ENCODE measurements around the gene ATP5F1E.

The ATP5F1E gene

DNA sequence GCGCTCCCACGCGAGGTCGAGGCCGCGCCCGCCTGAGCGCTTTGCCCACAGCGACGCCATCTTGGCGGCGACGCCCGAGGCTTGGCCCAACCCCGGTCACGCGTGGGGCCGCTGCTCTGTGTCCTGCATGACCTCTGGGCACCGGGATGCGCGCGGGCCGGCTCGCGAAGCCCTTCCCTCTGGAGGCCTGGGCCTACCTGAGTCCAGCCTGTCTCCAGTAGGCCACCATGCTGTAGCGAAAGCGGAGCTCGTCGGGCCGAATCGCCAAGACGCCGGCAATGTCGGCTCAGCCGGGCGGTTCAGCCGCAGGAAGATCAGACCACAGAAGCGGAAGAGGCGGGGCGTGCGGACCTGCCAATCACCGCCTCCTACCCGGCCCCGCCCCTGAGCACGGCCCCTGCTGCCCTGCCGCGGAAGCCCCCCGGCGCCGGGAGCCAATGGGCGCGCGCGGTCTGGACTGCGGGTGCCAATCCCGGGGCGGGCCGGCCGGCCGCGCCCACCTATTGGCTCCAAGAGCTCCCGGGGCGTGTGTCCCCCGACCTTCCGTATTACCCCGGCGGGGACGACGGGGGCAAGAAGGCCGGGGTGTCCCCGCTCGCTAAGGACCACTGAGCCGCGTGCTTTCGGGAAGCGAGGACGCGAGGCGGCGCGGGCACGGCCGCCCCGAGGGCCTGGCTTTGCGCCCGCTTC lies at the start of gene ATP5F1E:
Gene ATP5F1E (minus strand): TSS at position 313 of the 690 bp plus-strand sequence. CDS start 84 bp downstream, at position 229.
- H3K4me1 ChIP-seq (ENCODE audit: control insufficient read depth in 5 of 5, insufficient read depth in 5 of 5, low read length in 5 of 5) = peaks cover 4 to 52% (median 46%) of the 10 kb centered on the region in 5 donors
- peak within 1 kb of the TSS; percentile 68 to 92 (median 82) for H3K4me3 ChIP-seq (ENCODE audit: low read depth in 1 of 5, low read length in 5 of 5)
- H3K36me3 ChIP-seq (ENCODE audit: control insufficient read depth in 5 of 5, insufficient read depth in 5 of 5, low read length in 5 of 5) = peaks cover 41 to 61% (median 47%) of the 10 kb centered on the region in 5 donors
- peak within 1 kb of the TSS; percentile 75 to 94 (median 90) for H3K9ac ChIP-seq (ENCODE audit: low read length in 5 of 5)
- peak within 1 kb of the TSS; percentile 88 for H3K27ac ChIP-seq (ENCODE audit: low read depth, low read length)
- H3K27me3 ChIP-seq (ENCODE audit: control insufficient read depth in 5 of 5, insufficient read depth in 4 of 5, low read length in 5 of 5) = no peaks in the 10 kb centered on the region
- no peaks in the 10 kb centered on the region for H3K9me3 ChIP-seq (ENCODE audit: control insufficient read depth in 5 of 5, low read length in 5 of 5)

DNA sequence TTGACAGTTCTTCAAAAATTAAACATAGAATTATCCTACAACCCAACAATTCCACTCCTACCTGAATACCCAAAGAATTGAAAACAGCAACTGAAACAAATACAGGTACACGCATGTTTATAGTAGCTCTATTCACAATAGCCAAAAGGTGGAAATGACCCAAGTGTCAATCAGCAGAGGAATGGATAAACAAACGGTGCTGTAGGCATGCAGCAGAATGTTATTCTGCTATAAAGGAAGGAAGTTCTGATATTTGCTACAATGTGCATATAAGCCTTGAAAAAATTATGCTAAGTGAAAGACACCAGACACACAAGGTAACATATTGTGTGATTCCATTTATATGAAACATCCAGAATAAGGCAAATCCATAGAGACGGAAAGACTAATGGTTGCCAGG lies 48.9 kb upstream of the ATP5F1E start:
- no peaks in the 10 kb centered on the region for H3K9me3 ChIP-seq (ENCODE audit: control insufficient read depth in 5 of 5, low read length in 5 of 5)
- no peak overlapping the region for H3K4me3 ChIP-seq (ENCODE audit: low read depth in 1 of 5, low read length in 5 of 5)
- H3K27me3 ChIP-seq (ENCODE audit: control insufficient read depth in 5 of 5, insufficient read depth in 4 of 5, low read length in 5 of 5) = peaks cover 0 to 6% (median 4%) of the 10 kb centered on the region in 5 donors
- peaks cover 0 to 5% (median 0%) of the 10 kb centered on the region in 5 donors for H3K4me1 ChIP-seq (ENCODE audit: control insufficient read depth in 5 of 5, insufficient read depth in 5 of 5, low read length in 5 of 5)
- H3K27ac ChIP-seq (ENCODE audit: low read depth, low read length) = no peak overlapping the region
- no peak overlapping the region for H3K9ac ChIP-seq (ENCODE audit: low read length in 5 of 5)
- no peaks in the 10 kb centered on the region for H3K36me3 ChIP-seq (ENCODE audit: control insufficient read depth in 5 of 5, insufficient read depth in 5 of 5, low read length in 5 of 5)

DNA sequence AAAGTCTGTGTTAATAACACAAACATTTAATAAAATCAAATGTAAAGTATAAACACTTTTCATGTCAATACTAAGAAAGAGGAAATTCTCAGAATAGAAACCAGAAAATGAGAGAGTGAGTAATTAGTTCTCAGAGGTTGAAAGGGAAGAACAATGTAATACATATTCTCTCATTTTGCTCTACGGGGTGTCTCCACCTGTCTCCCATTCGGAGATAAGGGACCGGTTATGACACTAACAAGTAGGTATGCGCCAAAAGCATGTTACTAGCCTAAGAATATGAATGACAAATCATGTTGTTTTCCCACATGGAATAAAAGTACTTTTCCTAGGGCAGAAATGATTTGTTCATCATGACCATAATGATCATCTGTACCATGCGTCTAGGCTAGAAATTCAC lies 46.1 kb upstream of the ATP5F1E start:
- Histone ChIP-seq H3K27ac (ENCODE audit: low read depth, low read length) (no peak overlapping the region), H3K9ac (ENCODE audit: low read length in 5 of 5) (no peak overlapping the region), H3K4me1 (ENCODE audit: control insufficient read depth in 5 of 5, insufficient read depth in 5 of 5, low read length in 5 of 5) (no peaks in the 10 kb centered on the region), H3K9me3 (ENCODE audit: control insufficient read depth in 5 of 5, low read length in 5 of 5) (no peaks in the 10 kb centered on the region), H3K27me3 (ENCODE audit: control insufficient read depth in 5 of 5, insufficient read depth in 4 of 5, low read length in 5 of 5) (peaks cover 3 to 12% (median 6%) of the 10 kb centered on the region in 5 donors), H3K36me3 (ENCODE audit: control insufficient read depth in 5 of 5, insufficient read depth in 5 of 5, low read length in 5 of 5) (no peaks in the 10 kb centered on the region), H3K4me3 (ENCODE audit: low read depth in 1 of 5, low read length in 5 of 5) (no peak overlapping the region)

DNA sequence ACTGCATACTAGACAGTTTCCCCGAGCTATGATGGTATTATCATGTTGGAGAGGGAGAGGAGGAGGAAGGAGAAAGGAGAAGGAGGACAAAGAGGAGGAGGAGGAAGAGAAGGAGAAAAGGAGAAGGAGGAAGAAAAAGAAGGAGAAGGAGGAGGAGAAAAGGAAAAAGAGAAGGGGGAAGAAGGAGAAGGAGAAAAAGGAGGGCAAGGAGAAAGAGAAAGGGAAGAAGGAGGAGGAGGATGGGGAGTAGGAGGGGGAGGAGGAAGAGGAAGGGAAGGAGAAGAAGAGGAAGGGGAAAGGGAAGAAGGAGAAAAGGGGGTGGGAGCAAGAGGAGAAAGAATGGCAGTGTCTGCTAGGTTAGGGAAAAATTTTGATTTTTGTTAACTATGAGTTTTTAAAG lies 45.6 kb upstream of the ATP5F1E start:
- Histone ChIP-seq H3K9me3 (ENCODE audit: control insufficient read depth in 5 of 5, low read length in 5 of 5) (no peaks in the 10 kb centered on the region), H3K9ac (ENCODE audit: low read length in 5 of 5) (no peak overlapping the region), H3K27me3 (ENCODE audit: control insufficient read depth in 5 of 5, insufficient read depth in 4 of 5, low read length in 5 of 5) (peaks cover 3 to 12% (median 6%) of the 10 kb centered on the region in 5 donors), H3K4me3 (ENCODE audit: low read depth in 1 of 5, low read length in 5 of 5) (no peak overlapping the region), H3K4me1 (ENCODE audit: control insufficient read depth in 5 of 5, insufficient read depth in 5 of 5, low read length in 5 of 5) (no peaks in the 10 kb centered on the region), H3K27ac (ENCODE audit: low read depth, low read length) (no peak overlapping the region), H3K36me3 (ENCODE audit: control insufficient read depth in 5 of 5, insufficient read depth in 5 of 5, low read length in 5 of 5) (no peaks in the 10 kb centered on the region)

DNA sequence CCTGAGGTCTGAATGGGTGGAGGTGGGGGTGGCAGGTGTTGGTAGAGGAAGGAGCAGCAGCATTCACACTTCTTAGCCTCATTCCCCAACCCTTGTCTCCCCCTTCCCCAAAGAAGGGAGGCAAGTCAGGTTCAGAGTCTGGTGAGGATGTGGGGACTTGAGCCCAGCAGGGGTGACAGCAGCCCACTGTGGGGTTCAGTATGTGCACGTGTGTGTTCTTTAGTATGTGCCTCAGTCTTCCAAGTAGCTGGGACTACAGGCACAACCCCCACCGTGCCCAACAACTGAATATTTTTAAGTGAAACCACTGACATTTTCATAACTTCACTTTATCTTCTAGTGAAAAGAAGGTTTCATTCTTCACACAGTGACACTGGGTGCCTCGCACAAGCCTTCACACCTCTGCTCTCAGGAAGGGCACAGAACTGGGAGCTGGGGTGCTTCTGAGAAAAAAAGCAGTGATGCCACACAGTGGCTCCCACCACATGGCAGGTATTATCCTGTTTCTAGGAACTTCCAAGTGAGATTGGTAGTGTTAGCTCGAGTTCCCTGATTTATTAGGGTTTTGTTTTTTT lies 43.9 kb upstream of the ATP5F1E start:
- Histone ChIP-seq H3K4me3 (ENCODE audit: low read depth in 1 of 5, low read length in 5 of 5) (no peak overlapping the region), H3K27ac (ENCODE audit: low read depth, low read length) (no peak overlapping the region), H3K9me3 (ENCODE audit: control insufficient read depth in 5 of 5, low read length in 5 of 5) (no peaks in the 10 kb centered on the region), H3K27me3 (ENCODE audit: control insufficient read depth in 5 of 5, insufficient read depth in 4 of 5, low read length in 5 of 5) (peaks cover 4 to 12% (median 6%) of the 10 kb centered on the region in 5 donors), H3K36me3 (ENCODE audit: control insufficient read depth in 5 of 5, insufficient read depth in 5 of 5, low read length in 5 of 5) (no peaks in the 10 kb centered on the region), H3K9ac (ENCODE audit: low read length in 5 of 5) (no peak overlapping the region), H3K4me1 (ENCODE audit: control insufficient read depth in 5 of 5, insufficient read depth in 5 of 5, low read length in 5 of 5) (no peaks in the 10 kb centered on the region)

DNA sequence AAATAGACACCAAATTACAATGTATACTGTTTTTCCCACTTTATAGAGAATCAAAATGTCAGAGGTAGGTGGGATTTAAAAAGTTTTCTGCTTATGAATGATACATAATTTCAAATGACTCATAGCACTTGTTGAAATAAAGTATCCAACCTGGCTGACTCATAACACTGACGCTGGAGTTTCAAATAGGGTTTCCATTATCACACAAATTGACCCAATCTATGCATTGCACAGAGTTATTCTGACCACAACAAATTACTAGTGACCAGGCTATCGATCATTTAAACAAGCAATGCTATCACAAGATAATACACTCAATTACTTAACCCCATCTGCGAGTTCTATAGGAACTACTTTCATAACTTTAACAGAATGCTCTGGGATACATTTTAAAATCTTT lies 42.3 kb upstream of the ATP5F1E start:
- no peak overlapping the region for H3K4me3 ChIP-seq (ENCODE audit: low read depth in 1 of 5, low read length in 5 of 5)
- H3K9me3 ChIP-seq (ENCODE audit: control insufficient read depth in 5 of 5, low read length in 5 of 5) = no peaks in the 10 kb centered on the region
- H3K36me3 ChIP-seq (ENCODE audit: control insufficient read depth in 5 of 5, insufficient read depth in 5 of 5, low read length in 5 of 5) = no peaks in the 10 kb centered on the region
- peaks cover 4 to 12% (median 7%) of the 10 kb centered on the region in 5 donors for H3K27me3 ChIP-seq (ENCODE audit: control insufficient read depth in 5 of 5, insufficient read depth in 4 of 5, low read length in 5 of 5)
- H3K27ac ChIP-seq (ENCODE audit: low read depth, low read length) = no peak overlapping the region
- H3K4me1 ChIP-seq (ENCODE audit: control insufficient read depth in 5 of 5, insufficient read depth in 5 of 5, low read length in 5 of 5) = peaks cover 0 to 3% (median 0%) of the 10 kb centered on the region in 5 donors
- H3K9ac ChIP-seq (ENCODE audit: low read length in 5 of 5) = no peak overlapping the region

DNA sequence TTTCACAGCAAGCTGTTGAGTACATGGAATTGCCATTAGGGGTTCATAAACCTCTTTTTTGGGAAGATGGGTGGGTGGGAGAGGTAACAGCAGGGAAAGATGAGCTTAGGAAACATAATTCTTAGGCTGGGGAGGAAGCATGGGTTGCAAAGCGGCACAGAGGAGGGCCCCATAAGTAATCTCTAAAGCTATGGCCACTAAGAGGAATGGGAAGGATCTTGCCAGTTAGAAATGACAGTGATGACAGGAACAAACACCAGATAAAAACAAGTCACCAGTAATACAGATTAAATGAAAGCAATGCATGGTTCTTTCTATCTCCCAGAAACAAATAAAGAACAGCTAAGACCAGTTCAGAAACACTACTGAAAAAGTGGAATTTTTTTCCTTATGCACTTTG lies 41.4 kb upstream of the ATP5F1E start:
- no peaks in the 10 kb centered on the region for H3K9me3 ChIP-seq (ENCODE audit: control insufficient read depth in 5 of 5, low read length in 5 of 5)
- H3K4me3 ChIP-seq (ENCODE audit: low read depth in 1 of 5, low read length in 5 of 5) = no peak overlapping the region
- no peaks in the 10 kb centered on the region for H3K36me3 ChIP-seq (ENCODE audit: control insufficient read depth in 5 of 5, insufficient read depth in 5 of 5, low read length in 5 of 5)
- H3K4me1 ChIP-seq (ENCODE audit: control insufficient read depth in 5 of 5, insufficient read depth in 5 of 5, low read length in 5 of 5) = peaks cover 0 to 6% (median 0%) of the 10 kb centered on the region in 5 donors
- H3K27ac ChIP-seq (ENCODE audit: low read depth, low read length) = no peak overlapping the region
- H3K9ac ChIP-seq (ENCODE audit: low read length in 5 of 5) = no peak overlapping the region
- peaks cover 4 to 12% (median 7%) of the 10 kb centered on the region in 5 donors for H3K27me3 ChIP-seq (ENCODE audit: control insufficient read depth in 5 of 5, insufficient read depth in 4 of 5, low read length in 5 of 5)

DNA sequence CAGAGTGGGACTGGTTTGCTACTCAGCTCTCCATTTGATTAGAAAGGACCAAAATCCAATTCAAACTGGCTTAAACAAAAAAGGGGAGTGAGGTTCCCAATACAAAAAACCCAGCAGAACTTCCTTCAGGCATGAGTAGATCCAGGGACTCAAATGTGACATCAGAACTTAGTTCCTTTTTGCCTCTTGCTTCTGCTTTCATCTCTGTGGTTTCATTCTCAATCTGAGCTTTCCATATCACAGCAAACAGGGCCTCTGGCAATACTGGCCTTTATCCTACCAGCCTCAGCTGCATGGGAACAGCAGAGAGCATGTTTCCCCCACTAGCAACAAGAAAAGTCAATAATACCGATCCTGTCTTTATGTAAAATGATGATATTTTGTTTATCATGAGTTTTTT lies 39.1 kb upstream of the ATP5F1E start:
- H3K27me3 ChIP-seq (ENCODE audit: control insufficient read depth in 5 of 5, insufficient read depth in 4 of 5, low read length in 5 of 5) = peaks cover 0 to 8% (median 7%) of the 10 kb centered on the region in 5 donors
- H3K9me3 ChIP-seq (ENCODE audit: control insufficient read depth in 5 of 5, low read length in 5 of 5) = no peaks in the 10 kb centered on the region
- H3K4me1 ChIP-seq (ENCODE audit: control insufficient read depth in 5 of 5, insufficient read depth in 5 of 5, low read length in 5 of 5) = peaks cover 0 to 10% (median 0%) of the 10 kb centered on the region in 5 donors
- no peak overlapping the region for H3K27ac ChIP-seq (ENCODE audit: low read depth, low read length)
- no peak overlapping the region for H3K9ac ChIP-seq (ENCODE audit: low read length in 5 of 5)
- no peaks in the 10 kb centered on the region for H3K36me3 ChIP-seq (ENCODE audit: control insufficient read depth in 5 of 5, insufficient read depth in 5 of 5, low read length in 5 of 5)
- H3K4me3 ChIP-seq (ENCODE audit: low read depth in 1 of 5, low read length in 5 of 5) = no peak overlapping the region

DNA sequence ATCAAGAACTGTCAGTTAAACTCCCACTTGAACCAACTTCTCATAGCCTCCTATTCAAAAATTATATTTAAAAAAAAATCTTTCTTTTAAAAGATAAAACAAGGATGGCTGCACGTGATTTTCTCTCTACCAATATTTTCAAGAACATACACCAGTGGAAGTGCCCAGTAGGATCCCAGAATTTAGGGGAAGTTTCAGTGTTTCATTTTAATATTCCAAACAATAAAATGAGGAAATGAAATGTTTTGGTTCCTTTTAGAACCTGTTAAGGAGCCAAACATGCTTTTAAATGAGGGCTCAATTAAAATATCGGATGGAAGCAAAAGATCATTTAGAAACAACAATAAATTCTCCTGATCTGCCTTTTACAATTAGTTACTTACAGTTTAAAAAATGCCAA lies 36.9 kb upstream of the ATP5F1E start:
- H3K27me3 ChIP-seq (ENCODE audit: control insufficient read depth in 5 of 5, insufficient read depth in 4 of 5, low read length in 5 of 5) = peaks cover 0 to 5% (median 2%) of the 10 kb centered on the region in 5 donors
- no peaks in the 10 kb centered on the region for H3K36me3 ChIP-seq (ENCODE audit: control insufficient read depth in 5 of 5, insufficient read depth in 5 of 5, low read length in 5 of 5)
- H3K9ac ChIP-seq (ENCODE audit: low read length in 5 of 5) = no peak overlapping the region
- no peak overlapping the region for H3K4me3 ChIP-seq (ENCODE audit: low read depth in 1 of 5, low read length in 5 of 5)
- H3K4me1 ChIP-seq (ENCODE audit: control insufficient read depth in 5 of 5, insufficient read depth in 5 of 5, low read length in 5 of 5) = peaks cover 0 to 12% (median 0%) of the 10 kb centered on the region in 5 donors
- H3K9me3 ChIP-seq (ENCODE audit: control insufficient read depth in 5 of 5, low read length in 5 of 5) = no peaks in the 10 kb centered on the region
- H3K27ac ChIP-seq (ENCODE audit: low read depth, low read length) = no peak overlapping the region

DNA sequence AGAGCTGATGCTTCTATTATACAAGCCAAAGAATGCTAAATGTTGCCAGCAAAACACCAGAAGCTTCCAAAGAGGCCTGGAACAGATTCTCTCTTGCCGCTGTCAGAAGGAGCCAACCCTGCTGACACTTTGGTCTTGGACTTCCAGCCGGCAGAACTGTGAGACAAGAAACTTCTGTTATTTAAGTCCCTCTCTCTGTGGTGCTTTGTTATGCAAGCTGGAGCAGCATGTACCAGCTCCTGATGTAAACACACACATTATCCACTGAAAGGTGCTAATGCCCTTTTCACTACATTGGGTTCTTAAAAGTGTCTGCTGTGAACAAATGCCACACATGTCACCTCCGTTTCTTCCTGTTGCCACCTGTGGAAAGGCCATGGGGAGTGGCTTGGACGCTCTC lies 36.4 kb upstream of the ATP5F1E start:
- Histone ChIP-seq H3K9ac (ENCODE audit: low read length in 5 of 5) (no peak overlapping the region), H3K4me1 (ENCODE audit: control insufficient read depth in 5 of 5, insufficient read depth in 5 of 5, low read length in 5 of 5) (peaks cover 0 to 12% (median 0%) of the 10 kb centered on the region in 5 donors), H3K9me3 (ENCODE audit: control insufficient read depth in 5 of 5, low read length in 5 of 5) (no peaks in the 10 kb centered on the region), H3K36me3 (ENCODE audit: control insufficient read depth in 5 of 5, insufficient read depth in 5 of 5, low read length in 5 of 5) (no peaks in the 10 kb centered on the region), H3K27me3 (ENCODE audit: control insufficient read depth in 5 of 5, insufficient read depth in 4 of 5, low read length in 5 of 5) (peaks cover 0 to 5% (median 3%) of the 10 kb centered on the region in 5 donors), H3K27ac (ENCODE audit: low read depth, low read length) (no peak overlapping the region), H3K4me3 (ENCODE audit: low read depth in 1 of 5, low read length in 5 of 5) (no peak overlapping the region)

All from subcutaneous abdominal adipose tissue (tissue), 5 donors.